GM12873 (cell line): ENCODE data around the gene LONP2.

Experiments used
- CTCF ChIP-seq: IDR thresholded peaks from 2 replicates; pipeline ENCODE4 v1.5.1; 2012; ENCODE audit warnings: low read depth, mild to moderate bottlenecking, moderate library complexity, low read length, control low read depth; ENCODE audit not compliant: insufficient read depth; ENCODE audit errors: missing control alignments

LONP2 gene

GRCh38 chr16:48374255-48374654, 130.2 kb downstream of the LONP2 start:
- no peak for TF ChIP-seq CTCF

GRCh38 chr16:48378276-48378675, 134.2 kb downstream of the LONP2 start:
- TF ChIP-seq CTCF, result no peak

GRCh38 chr16:48378836-48379235, 134.7 kb downstream of the LONP2 start:
- TF ChIP-seq CTCF, result no peak

DNA sequence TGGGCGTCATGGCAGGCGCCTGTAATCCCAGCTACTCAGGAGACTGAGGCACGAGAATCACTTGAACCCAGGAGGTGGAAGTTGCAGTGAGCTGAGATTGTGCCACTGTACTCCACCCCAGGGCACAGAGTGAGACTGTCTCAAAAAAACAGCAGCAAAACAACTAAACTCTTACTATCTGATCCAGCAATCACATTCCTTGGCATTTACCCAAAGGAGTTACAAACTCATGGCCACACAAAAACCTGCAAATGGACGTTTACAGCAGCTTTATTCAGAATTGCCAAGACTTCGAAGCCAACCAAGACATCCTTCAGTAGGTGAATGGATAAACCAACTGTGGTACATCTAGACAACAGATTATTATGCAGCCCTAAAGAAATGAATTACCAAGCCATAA, 137.1 kb downstream of the LONP2 start:
- TF ChIP-seq CTCF, result no peak

DNA sequence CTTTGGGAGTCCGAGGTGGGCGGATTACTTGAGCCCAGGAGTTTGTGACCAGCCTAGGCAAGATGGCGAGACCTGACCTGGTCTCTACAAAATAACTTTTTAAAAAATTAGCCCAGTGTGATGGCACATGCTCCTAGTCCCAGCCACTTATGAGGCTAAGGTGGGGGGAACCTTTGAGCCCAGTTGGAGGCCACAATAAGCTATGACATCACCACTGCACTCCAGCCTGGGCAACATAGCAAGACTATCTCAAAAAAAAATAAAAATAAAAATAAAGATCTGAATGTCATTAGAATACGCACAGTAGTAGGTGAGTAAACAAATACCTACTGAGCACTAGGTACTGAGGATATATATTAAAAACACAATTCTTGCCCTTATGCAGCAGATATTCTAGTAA, 138.0 kb downstream of the LONP2 start:
- TF ChIP-seq CTCF, result no peak

- no peak for TF ChIP-seq CTCF
These were observed 139.1 kb downstream of the LONP2 start for GRCh38 chr16:48383009-48383876.

- TF ChIP-seq CTCF, result no peak
These were observed 139.9 kb downstream of the LONP2 start for GRCh38 chr16:48383877-48384519.
